C4-2B (cell line): ENCODE measurements around the gene SPATA7.

Experiments
- ZFX ChIP-seq: fragments of 450-650 bp; IDR thresholded peaks from 2 replicates; pipeline ENCODE4 v1.6.1; 2017
- TF ChIP-seq, protein P1 (sequence below): fragments of 450-650 bp; conservative IDR thresholded peaks from 2 replicates; pipeline ENCODE4 v1.5.1; 2017; ENCODE audit warnings: mild to moderate bottlenecking

DNA sequence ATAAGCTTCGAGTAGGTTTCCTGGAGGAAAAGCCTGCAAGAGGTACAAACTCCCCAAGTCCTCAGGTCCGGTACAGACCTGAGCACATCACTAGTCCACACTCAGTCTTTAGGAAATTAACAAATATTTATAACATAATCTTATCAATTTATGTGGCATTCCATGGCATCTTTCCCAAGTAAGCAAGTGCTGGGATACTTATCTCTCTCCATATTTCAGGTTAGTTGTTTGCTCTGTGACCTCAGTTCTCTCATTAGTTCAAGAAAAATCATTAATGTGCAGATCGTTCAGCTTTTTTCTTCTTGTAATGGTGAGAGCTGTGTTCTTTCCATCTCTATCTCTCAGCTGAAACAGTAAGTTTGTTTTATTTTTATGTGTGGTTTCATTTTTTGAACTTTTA is 34.7 kb downstream of the SPATA7 start:
- TF ChIP-seq, protein P1, sequence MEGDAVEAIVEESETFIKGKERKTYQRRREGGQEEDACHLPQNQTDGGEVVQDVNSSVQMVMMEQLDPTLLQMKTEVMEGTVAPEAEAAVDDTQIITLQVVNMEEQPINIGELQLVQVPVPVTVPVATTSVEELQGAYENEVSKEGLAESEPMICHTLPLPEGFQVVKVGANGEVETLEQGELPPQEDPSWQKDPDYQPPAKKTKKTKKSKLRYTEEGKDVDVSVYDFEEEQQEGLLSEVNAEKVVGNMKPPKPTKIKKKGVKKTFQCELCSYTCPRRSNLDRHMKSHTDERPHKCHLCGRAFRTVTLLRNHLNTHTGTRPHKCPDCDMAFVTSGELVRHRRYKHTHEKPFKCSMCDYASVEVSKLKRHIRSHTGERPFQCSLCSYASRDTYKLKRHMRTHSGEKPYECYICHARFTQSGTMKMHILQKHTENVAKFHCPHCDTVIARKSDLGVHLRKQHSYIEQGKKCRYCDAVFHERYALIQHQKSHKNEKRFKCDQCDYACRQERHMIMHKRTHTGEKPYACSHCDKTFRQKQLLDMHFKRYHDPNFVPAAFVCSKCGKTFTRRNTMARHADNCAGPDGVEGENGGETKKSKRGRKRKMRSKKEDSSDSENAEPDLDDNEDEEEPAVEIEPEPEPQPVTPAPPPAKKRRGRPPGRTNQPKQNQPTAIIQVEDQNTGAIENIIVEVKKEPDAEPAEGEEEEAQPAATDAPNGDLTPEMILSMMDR: no peak
- TF ChIP-seq ZFX: no peak
